Measurements from ENCODE around the gene SYCN. TPM values are rescaled to one million over a fixed set of nuclear protein-coding genes. Genes with fewer than 3 reads are reported as not detected.

The SYCN gene
- total RNA-seq, 1 experiment from 2014 or later: not detected

- TF ChIP-seq CTCF (IDR thresholded peaks at IDR 0.05 in 2 of 3, conservative IDR thresholded peaks at IDR 0.05 in 1 of 3; ENCODE audit: borderline replicate concordance in 1 of 3, insufficient read depth in 1 of 3, low read depth in 2 of 3, low read length in 2 of 3): no peak
- TF ChIP-seq TCF7L2 (IDR thresholded peaks at IDR 0.05; ENCODE audit: borderline replicate concordance, extremely low read depth, insufficient read depth, insufficient read length): no peak
- TF ChIP-seq POLR2A (IDR thresholded peaks at IDR 0.05; ENCODE audit: borderline replicate concordance, extremely low read depth, insufficient read depth, insufficient read length): no peak
- no peak for TF ChIP-seq CBX3 (IDR thresholded peaks at IDR 0.05; ENCODE audit: low read depth)
Observed at GRCh38 chr19:39236527-39236926, 32.5 kb upstream of the SYCN start (continued).

GRCh38 chr19:39232708-39233107 is 28.6 kb upstream of the SYCN start:
- POLR2A ChIA-PET: no interaction called here
- no peaks in the 10 kb centered on the region for H3K79me2 ChIP-seq (ENCODE audit: insufficient read depth, low read length)
- H2AFZ ChIP-seq (ENCODE audit: low read depth, low read length, poor library complexity, severe bottlenecking): no peak overlapping the region
- intact Hi-C loops (cut with micrococcal nuclease): no loop called here
- H3K4me2 ChIP-seq (ENCODE audit: low read length): no peak overlapping the region
- H3K9me2 ChIP-seq (ENCODE audit: insufficient read depth): no peaks in the 10 kb centered on the region
- ATAC-seq (0 out of 2 replicates have a peak, but pooled peaks have one; percentile 48), DNase-seq (ENCODE audit: low read depth, low spot score) (no peak)
- no peak overlapping the region for H3K4me3 ChIP-seq (replicated peaks in 1 of 2; ENCODE audit: low read depth in 1 of 2, low read length in 2 of 2)
- no peak overlapping the region for H3K27ac ChIP-seq (ENCODE audit: low read depth, low read length)
- no TSS peak for BruUV-seq (replicated peaks)
- TF ChIP-seq TCF7L2 (IDR thresholded peaks at IDR 0.05; ENCODE audit: borderline replicate concordance, extremely low read depth, insufficient read depth, insufficient read length) (no peak), CEBPB (IDR thresholded peaks at IDR 0.05; ENCODE audit: low read depth) (no peak), FOSL1 (IDR thresholded peaks at IDR 0.05; ENCODE audit: low read depth) (no peak), EGR1 (IDR thresholded peaks at IDR 0.05; ENCODE audit: low read depth) (no peak), CTCF (IDR thresholded peaks at IDR 0.05 in 2 of 3, conservative IDR thresholded peaks at IDR 0.05 in 1 of 3; ENCODE audit: borderline replicate concordance in 1 of 3, insufficient read depth in 1 of 3, low read depth in 2 of 3, low read length in 2 of 3) (0 out of 6 replicates have a peak, but pooled peaks of 2 of the 3 experiments have one; percentile 2 to 11), JUND (IDR thresholded peaks at IDR 0.05) (no peak), ATF3 (IDR thresholded peaks at IDR 0.05) (no peak)
- H3K9ac ChIP-seq (ENCODE audit: low read length): no peak overlapping the region
- RAD21 ChIA-PET (ENCODE audit: low non-redundant PET in 1 of 2, low total read pairs in 2 of 2, uncharacterized antibody in 2 of 2, unreplicated experiment in 2 of 2): no interaction called here
- no peaks in the 10 kb centered on the region for H3K9me3 ChIP-seq (ENCODE audit: control insufficient read depth in 1 of 2, insufficient read depth in 1 of 2, low read depth in 1 of 2, low read length in 2 of 2)
- no peaks in the 10 kb centered on the region for H3K27me3 ChIP-seq (ENCODE audit: insufficient read depth, low read length)
- CTCF ChIA-PET: no interaction called here
- peaks cover 5 to 6% of the 10 kb centered on the region in 2 experiments; a peak in 3 of 4 replicates for H3K4me1 ChIP-seq (ENCODE audit: control insufficient read depth in 1 of 2, insufficient read depth in 2 of 2, low read length in 2 of 2)
- H3K36me3 ChIP-seq (ENCODE audit: control insufficient read depth in 1 of 2, insufficient read depth in 2 of 2, low read length in 2 of 2): no peaks in the 10 kb centered on the region
- no peaks in the 10 kb centered on the region for H4K20me1 ChIP-seq (ENCODE audit: insufficient read depth)

Data from HCT116 (cell line).